ENCODE results near the gene SLC39A2.

The SLC39A2 gene

GRCh38 chr14:21041676-21042433, 42.8 kb downstream of the SLC39A2 start, which contains the start of gene RNASE7:
TSS of gene RNASE7 (plus strand) at chr14:21042362. CDS start at chr14:21042993, 631 bp downstream.
- no peak for DNase-seq
- no peak within 1 kb of the TSS for H3K4me3 Mint-ChIP-seq
- H3K9me3 Mint-ChIP-seq: no peaks in the 10 kb centered on the region
- peaks cover 67% of the 10 kb centered on the region for H3K4me1 Mint-ChIP-seq
- peaks cover 18% of the 10 kb centered on the region for H3K27me3 Mint-ChIP-seq (ENCODE audit: low read depth, poor library complexity)
- peak within 1 kb of the TSS; percentile 36 for H3K27ac Mint-ChIP-seq
- TF ChIP-seq CTCF (IDR thresholded peaks at IDR 0.05): no peak
- H3K36me3 Mint-ChIP-seq (ENCODE audit: low read depth): no peaks in the 10 kb centered on the region

- no peak for TF ChIP-seq CTCF (IDR thresholded peaks at IDR 0.05)
- Mint-ChIP-seq H3K4me1 (peaks cover 66% of the 10 kb centered on the region), H3K27me3 (ENCODE audit: low read depth, poor library complexity) (peaks cover 23% of the 10 kb centered on the region), H3K27ac (no peak overlapping the region), H3K9me3 (no peaks in the 10 kb centered on the region), H3K4me3 (no peak overlapping the region), H3K36me3 (ENCODE audit: low read depth) (no peaks in the 10 kb centered on the region)
- DNase-seq: no peak
Observed at GRCh38 chr14:21042918-21043317, 43.8 kb downstream of the SLC39A2 start.

GRCh38 chr14:21043387-21043973, 44.4 kb downstream of the SLC39A2 start:
- H3K27ac Mint-ChIP-seq: peak overlapping the region; percentile 77
- H3K9me3 Mint-ChIP-seq: no peaks in the 10 kb centered on the region
- H3K36me3 Mint-ChIP-seq (ENCODE audit: low read depth): no peaks in the 10 kb centered on the region
- H3K27me3 Mint-ChIP-seq (ENCODE audit: low read depth, poor library complexity): peaks cover 23% of the 10 kb centered on the region
- peaks cover 61% of the 10 kb centered on the region for H3K4me1 Mint-ChIP-seq
- no peak for DNase-seq
- peak overlapping the region; percentile 30 for H3K4me3 Mint-ChIP-seq
- TF ChIP-seq CTCF (IDR thresholded peaks at IDR 0.05): no peak

- DNase-seq: no peak
- TF ChIP-seq CTCF (IDR thresholded peaks at IDR 0.05): no peak
- Mint-ChIP-seq H3K36me3 (ENCODE audit: low read depth) (no peaks in the 10 kb centered on the region), H3K4me3 (peak overlapping the region; percentile 9), H3K27ac (peak overlapping the region; percentile 77), H3K9me3 (no peaks in the 10 kb centered on the region), H3K27me3 (ENCODE audit: low read depth, poor library complexity) (peaks cover 23% of the 10 kb centered on the region), H3K4me1 (peaks cover 55% of the 10 kb centered on the region)
Observed at GRCh38 chr14:21043974-21044618, 45.0 kb downstream of the SLC39A2 start.

GRCh38 chr14:21047378-21047781, 48.3 kb downstream of the SLC39A2 start:
- Mint-ChIP-seq H3K4me1 (peaks cover 33% of the 10 kb centered on the region), H3K27ac (no peak overlapping the region), H3K9me3 (no peaks in the 10 kb centered on the region), H3K4me3 (no peak overlapping the region), H3K36me3 (ENCODE audit: low read depth) (no peaks in the 10 kb centered on the region), H3K27me3 (ENCODE audit: low read depth, poor library complexity) (peaks cover 20% of the 10 kb centered on the region)
- TF ChIP-seq CTCF (IDR thresholded peaks at IDR 0.05): no peak
- DNase-seq: no peak

Measured in nephron progenitor cell (in vitro differentiated cells).